Endothelial cell of umbilical vein (primary cell): ENCODE results near the gene SHISA6. TPM values are rescaled to one million over a fixed set of nuclear protein-coding genes. Genes with fewer than 3 reads are reported as not detected.

ENCODE experiments used
- BruUV-seq: library from RNA; stranded (reverse); fragments of 400-500 nt; replicated peaks from 2 replicates; lab custom pipeline; 2021; lab: Mats Ljungman, UMichigan
- CTCF ChIA-PET: fragments of 300-600, 350-600 bp; sonication (Branson Sonifier 250); formaldehyde crosslinking; loops from one replicate; lab custom pipeline; 2021; ENCODE audit warnings: antibody characterized with exemption, inconsistent platforms; lab: Charles Lee
- POLR2A ChIA-PET: fragments of 300-600, 350-600 bp; sonication (Branson Sonifier 250); formaldehyde crosslinking; loops from one replicate; lab custom pipeline; 2021; ENCODE audit warnings: antibody characterized with exemption, inconsistent platforms; lab: Charles Lee
- DNase-seq: peaks from one replicate; pipeline ENCODE4 v3.0.0-alpha.2; 2011; ENCODE audit warnings: low read depth, low spot score
- FAIRE-seq: peaks from 2 replicates; lab custom pipeline; 2011; peaks lifted over from hg19 to GRCh38; lab: Jason Lieb, UNC
- H2AFZ ChIP-seq: 2 replicates; pipeline ENCODE4 v1.6.0; 2012; ENCODE audit warnings: low read depth, low read length, control low read depth, inconsistent platforms
- H3K27ac ChIP-seq: 2 replicates; pipeline ENCODE4 v1.5.1; 2011; ENCODE audit warnings: low read depth, mild to moderate bottlenecking, control low read depth, low read length, moderate library complexity; ENCODE audit not compliant: insufficient read depth
- H3K27me3 ChIP-seq, 2 experiments: 2 replicates each; pipeline versions ENCODE4 v1.6.0 to v1.6.1; 2011; ENCODE audit warnings: low read length in 2 of 2, mixed read lengths in 1 of 2; ENCODE audit not compliant: control insufficient read depth in 2 of 2, insufficient read depth in 2 of 2
- H3K36me3 ChIP-seq, 2 experiments: 2 replicates in 1 of 2; 3 replicates in 1 of 2; pipeline ENCODE4 v1.5.1; 2011; ENCODE audit warnings: low read length in 2 of 2, mild to moderate bottlenecking in 1 of 2, moderate library complexity in 1 of 2; ENCODE audit not compliant: control insufficient read depth in 2 of 2, insufficient read depth in 2 of 2; ENCODE audit errors: extremely low read depth in 1 of 2
- H3K4me1 ChIP-seq: 3 replicates; pipeline ENCODE4 v1.5.1; 2011; ENCODE audit warnings: mild to moderate bottlenecking, low read length; ENCODE audit not compliant: control insufficient read depth, insufficient read depth; ENCODE audit errors: extremely low read depth
- H3K4me2 ChIP-seq: 2 replicates; pipeline ENCODE4 v1.6.1; 2011; ENCODE audit warnings: low read length, control low read depth, mixed read lengths; ENCODE audit not compliant: insufficient read depth
- H3K4me3 ChIP-seq, 3 experiments: fragments of 200-600 bp in 1 of 3; sonication (generic), shearing (Covaris generic) in 1 of 3; replicated peaks in 1 of 3; 2 replicates each; pipeline ENCODE4 v1.5.1; 2011 to 2016; ENCODE audit warnings: control low read depth in 3 of 3, low read length in 3 of 3, mild to moderate bottlenecking in 2 of 3, inconsistent platforms in 1 of 3, low read depth in 1 of 3, moderate library complexity in 1 of 3; ENCODE audit not compliant: insufficient read depth in 1 of 3
- H3K79me2 ChIP-seq: 2 replicates; pipeline ENCODE4 v1.6.0; 2012; ENCODE audit warnings: low read length, inconsistent platforms; ENCODE audit not compliant: control insufficient read depth, insufficient read depth
- H3K9ac ChIP-seq: replicated peaks from 2 replicates; pipeline ENCODE3; 2011; ENCODE audit warnings: low read length, control low read depth; ENCODE audit not compliant: insufficient read depth; ENCODE audit errors: extremely low read depth
- H3K9me1 ChIP-seq: replicated peaks from 3 replicates; pipeline ENCODE4 v1.6.0; 2011; ENCODE audit warnings: mild to moderate bottlenecking, low read length; ENCODE audit not compliant: control insufficient read depth, insufficient read depth; ENCODE audit errors: extremely low read depth
- H3K9me3 ChIP-seq: replicated peaks from 2 replicates; pipeline ENCODE4 v1.5.1; 2012; ENCODE audit warnings: low read length, inconsistent platforms; ENCODE audit not compliant: control insufficient read depth, insufficient read depth
- H4K20me1 ChIP-seq: replicated peaks from 2 replicates; pipeline ENCODE3; 2011; ENCODE audit warnings: mild to moderate bottlenecking, low read length; ENCODE audit not compliant: control insufficient read depth, insufficient read depth; ENCODE audit errors: extremely low read depth
- CTCF ChIP-seq, 2 donors: IDR thresholded peaks; 1 replicate in 1 of 2; 2 replicates in 1 of 2; pipeline ENCODE4 v1.5.1; 2011; ENCODE audit warnings: low read length in 2 of 2, mild to moderate bottlenecking in 2 of 2, moderate library complexity in 2 of 2, control low read depth in 1 of 2, inconsistent platforms in 1 of 2, low read depth in 1 of 2; ENCODE audit not compliant: insufficient read depth in 1 of 2; ENCODE audit errors: extremely low read depth in 1 of 2
- EZH2 ChIP-seq: IDR thresholded peaks from 2 replicates; pipeline ENCODE4 v1.6.1; 2012; ENCODE audit warnings: borderline replicate concordance, low read depth, mild to moderate bottlenecking, moderate library complexity, low read length, inconsistent platforms; ENCODE audit not compliant: severe bottlenecking
- FOS ChIP-seq: IDR thresholded peaks from 2 replicates; pipeline ENCODE4 v1.6.1; 2011; ENCODE audit warnings: mild to moderate bottlenecking, low read length, moderate library complexity, borderline replicate concordance; ENCODE audit not compliant: insufficient read depth
- GATA2 ChIP-seq: IDR thresholded peaks from 2 replicates; pipeline ENCODE4 v1.7.0; 2011; ENCODE audit warnings: low read depth, mild to moderate bottlenecking, moderate library complexity, mixed read lengths, low read length; ENCODE audit not compliant: insufficient read length, insufficient read depth
- JUN ChIP-seq: IDR thresholded peaks from 2 replicates; pipeline ENCODE4 v1.6.1; 2011; ENCODE audit warnings: borderline replicate concordance, low read depth; ENCODE audit not compliant: insufficient read length, insufficient read depth
- MAX ChIP-seq: IDR thresholded peaks from 2 replicates; pipeline ENCODE4 v1.6.1; 2011; ENCODE audit not compliant: insufficient read depth, insufficient read length
- MYC ChIP-seq: IDR thresholded peaks from one replicate; pipeline ENCODE4 v1.6.1; 2011; ENCODE audit warnings: mild to moderate bottlenecking, low read depth, low read length
- POLR2A ChIP-seq: IDR thresholded peaks from 2 replicates; pipeline ENCODE4 v1.6.1; 2012; ENCODE audit warnings: low read depth, mild to moderate bottlenecking, control low read depth, low read length
- POLR2AphosphoS5 ChIP-seq: IDR thresholded peaks from 2 replicates; pipeline ENCODE4 v1.6.1; 2012; ENCODE audit warnings: low read depth, mild to moderate bottlenecking, control low read depth, low read length, moderate library complexity; ENCODE audit not compliant: insufficient read depth
- dilution Hi-C: fragments of 300-500 bp; cut with MboI; formaldehyde crosslinking; loops from one replicate; pipeline ENCODE4 v1.15.0; 2019; ENCODE audit warnings: low sequenced_read_pairs; ENCODE audit not compliant: extremely low pct_ligation_motif_present
- intact Hi-C: fragments of 100-400 bp; cut with micrococcal nuclease; formaldehyde crosslinking; loops from one replicate; pipeline ENCODE4 v1.10.0; 2022
- polyA plus RNA-seq, 4 experiments: library from polyadenylated mRNA; depleted of rRNA in 3 of 4; stranded (reverse) in 3 of 4; unstranded in 1 of 4; fragments of >200 nt; gene quantifications; 2 replicates each; pipeline versions ENCODE4 v1.2.1 to v1.2.3, GENCODE V29; 2011 to 2012; ENCODE audit warnings: missing spikeins in 1 of 4
- total RNA-seq: library from RNA; stranded (reverse); gene quantifications from 2 replicates; pipeline ENCODE4 v1.2.3, GENCODE V29; 2021

SHISA6 gene
- total and polyA plus RNA-seq, 2 donors (not counting 3 experiments of a cell fraction or from before 2014, with no cell fraction given), result not detected

- no TSS peak for BruUV-seq
- Histone ChIP-seq H3K9me3 (peaks cover 2% of the 10 kb centered on the region), H3K9me1 (no peaks in the 10 kb centered on the region), H2AFZ (no peak overlapping the region), H3K9ac (no peak overlapping the region), H3K36me3 (no peaks in the 10 kb centered on the region), H3K4me1 (no peaks in the 10 kb centered on the region), H3K27me3 (no peaks in the 10 kb centered on the region), H3K4me2 (no peak overlapping the region), H3K79me2 (no peaks in the 10 kb centered on the region), H3K4me3 (no peak overlapping the region), H4K20me1 (no peaks in the 10 kb centered on the region), H3K27ac (no peak overlapping the region)
- intact Hi-C loops, result no loop called here
- DNase-seq (no peak), FAIRE-seq (no peak)
- CTCF ChIA-PET, result no interaction called here
- dilution Hi-C loops, result no loop called here
- TF ChIP-seq JUN (no peak), MAX (no peak), POLR2AphosphoS5 (no peak), CTCF (IDR thresholded peaks at IDR 0.05; ENCODE audit: extremely low read depth in 1 of 2, insufficient read depth in 1 of 2, low read depth in 1 of 2, low read length in 2 of 2) (no peak), FOS (no peak), POLR2A (no peak), MYC (no peak), EZH2 (no peak), GATA2 (no peak)
- POLR2A ChIA-PET, result no interaction called here
Measured at GRCh38 chr17:11486101-11486867, 245.3 kb downstream of the SHISA6 start.
